ENCODE measurements around the gene TMC7.

Gene TMC7

GRCh38 chr16:18938986-18939385, 44.7 kb upstream of the TMC7 start:
- Histone ChIP-seq H3K4me2 (ENCODE audit: low read depth, low read length, poor library complexity, severe bottlenecking) (no peak overlapping the region), H3K27me3 (ENCODE audit: low read length) (no peaks in the 10 kb centered on the region), H3K9me2 (replicated peaks; ENCODE audit: insufficient read depth, low read length) (no peaks in the 10 kb centered on the region), H3K27ac (ENCODE audit: low read depth, low read length) (no peak overlapping the region), H3K9me3 (ENCODE audit: insufficient read depth, low read length) (no peaks in the 10 kb centered on the region), H3F3A (ENCODE audit: insufficient read depth) (no peaks in the 10 kb centered on the region), H4K20me1 (ENCODE audit: low read depth, low read length) (no peaks in the 10 kb centered on the region), H3K9ac (ENCODE audit: low read length) (no peak overlapping the region), H2AFZ (ENCODE audit: low read depth, low read length, severe bottlenecking) (no peak overlapping the region), H3K4me3 (ENCODE audit: insufficient read depth, low read length, poor library complexity, severe bottlenecking) (no peak overlapping the region), H3K79me2 (ENCODE audit: insufficient read depth, low read length) (no peaks in the 10 kb centered on the region), H3K36me3 (ENCODE audit: low read length) (no peaks in the 10 kb centered on the region)
- TF ChIP-seq, protein P1, sequence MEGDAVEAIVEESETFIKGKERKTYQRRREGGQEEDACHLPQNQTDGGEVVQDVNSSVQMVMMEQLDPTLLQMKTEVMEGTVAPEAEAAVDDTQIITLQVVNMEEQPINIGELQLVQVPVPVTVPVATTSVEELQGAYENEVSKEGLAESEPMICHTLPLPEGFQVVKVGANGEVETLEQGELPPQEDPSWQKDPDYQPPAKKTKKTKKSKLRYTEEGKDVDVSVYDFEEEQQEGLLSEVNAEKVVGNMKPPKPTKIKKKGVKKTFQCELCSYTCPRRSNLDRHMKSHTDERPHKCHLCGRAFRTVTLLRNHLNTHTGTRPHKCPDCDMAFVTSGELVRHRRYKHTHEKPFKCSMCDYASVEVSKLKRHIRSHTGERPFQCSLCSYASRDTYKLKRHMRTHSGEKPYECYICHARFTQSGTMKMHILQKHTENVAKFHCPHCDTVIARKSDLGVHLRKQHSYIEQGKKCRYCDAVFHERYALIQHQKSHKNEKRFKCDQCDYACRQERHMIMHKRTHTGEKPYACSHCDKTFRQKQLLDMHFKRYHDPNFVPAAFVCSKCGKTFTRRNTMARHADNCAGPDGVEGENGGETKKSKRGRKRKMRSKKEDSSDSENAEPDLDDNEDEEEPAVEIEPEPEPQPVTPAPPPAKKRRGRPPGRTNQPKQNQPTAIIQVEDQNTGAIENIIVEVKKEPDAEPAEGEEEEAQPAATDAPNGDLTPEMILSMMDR (IDR thresholded peaks at IDR 0.05; ENCODE audit: insufficient read depth, low read length, poor library complexity, severe bottlenecking), result no peak
- no peak for TF ChIP-seq EZH2phosphoT487 (conservative IDR thresholded peaks at IDR 0.05; ENCODE audit: low read length)

DNA sequence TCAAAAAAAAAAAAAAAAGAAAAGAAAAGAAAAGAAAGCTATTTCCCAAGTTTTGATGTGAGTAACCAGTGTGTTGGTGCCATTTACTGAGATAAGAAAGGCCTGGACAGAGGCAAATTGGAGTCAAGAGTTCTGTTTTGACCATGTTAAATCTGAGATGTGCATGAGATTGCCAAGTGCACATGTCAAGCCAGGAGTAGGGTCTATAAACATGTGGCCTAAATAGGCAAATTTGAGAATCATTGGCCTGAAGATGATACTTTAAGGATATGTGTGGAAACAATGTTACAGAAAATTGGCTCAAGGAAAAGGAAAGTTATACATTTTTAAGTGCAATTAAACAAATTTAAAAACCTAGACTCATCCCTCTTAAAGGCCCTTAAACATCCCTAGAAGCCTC, 42.3 kb upstream of the TMC7 start:
- no peak overlapping the region for H3K4me3 ChIP-seq (ENCODE audit: insufficient read depth, low read length, poor library complexity, severe bottlenecking)
- H3K9ac ChIP-seq (ENCODE audit: low read length), result no peak overlapping the region
- H3K4me2 ChIP-seq (ENCODE audit: low read depth, low read length, poor library complexity, severe bottlenecking), result no peak overlapping the region
- no peak overlapping the region for H2AFZ ChIP-seq (ENCODE audit: low read depth, low read length, severe bottlenecking)
- no peaks in the 10 kb centered on the region for H3K36me3 ChIP-seq (ENCODE audit: low read length)
- no peaks in the 10 kb centered on the region for H3K79me2 ChIP-seq (ENCODE audit: insufficient read depth, low read length)
- no peaks in the 10 kb centered on the region for H3K27me3 ChIP-seq (ENCODE audit: low read length)
- no peak for TF ChIP-seq EZH2phosphoT487 (conservative IDR thresholded peaks at IDR 0.05; ENCODE audit: low read length)
- TF ChIP-seq, protein P1 (IDR thresholded peaks at IDR 0.05; ENCODE audit: insufficient read depth, low read length, poor library complexity, severe bottlenecking), result no peak
- H3K27ac ChIP-seq (ENCODE audit: low read depth, low read length), result no peak overlapping the region
- H3F3A ChIP-seq (ENCODE audit: insufficient read depth), result no peaks in the 10 kb centered on the region
- H3K9me2 ChIP-seq (replicated peaks; ENCODE audit: insufficient read depth, low read length), result no peaks in the 10 kb centered on the region
- no peaks in the 10 kb centered on the region for H3K9me3 ChIP-seq (ENCODE audit: insufficient read depth, low read length)
- no peaks in the 10 kb centered on the region for H4K20me1 ChIP-seq (ENCODE audit: low read depth, low read length)

DNA sequence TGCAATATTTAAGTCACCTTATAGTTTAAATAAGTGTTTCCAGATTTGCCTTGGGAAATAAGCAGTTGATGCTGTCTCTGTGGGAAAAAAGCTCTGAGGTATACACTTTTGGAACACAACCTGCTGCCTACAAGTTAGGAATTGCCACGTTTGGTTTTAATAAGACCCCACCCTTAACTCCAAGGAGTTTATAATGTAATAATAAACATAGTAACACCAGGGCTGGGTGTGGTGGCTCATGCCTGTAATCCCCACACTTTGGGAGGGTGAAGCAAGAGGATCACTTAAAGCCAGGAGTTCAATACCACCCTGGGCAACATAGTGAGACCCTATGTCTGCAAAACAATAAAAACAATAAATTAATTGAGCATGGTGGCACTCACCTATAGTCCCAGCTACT, 41.7 kb upstream of the TMC7 start:
- no peaks in the 10 kb centered on the region for H3K9me2 ChIP-seq (replicated peaks; ENCODE audit: insufficient read depth, low read length)
- TF ChIP-seq EZH2phosphoT487 (conservative IDR thresholded peaks at IDR 0.05; ENCODE audit: low read length), result no peak
- TF ChIP-seq, protein P1 (IDR thresholded peaks at IDR 0.05; ENCODE audit: insufficient read depth, low read length, poor library complexity, severe bottlenecking), result no peak
- no peaks in the 10 kb centered on the region for H3F3A ChIP-seq (ENCODE audit: insufficient read depth)
- H3K36me3 ChIP-seq (ENCODE audit: low read length), result no peaks in the 10 kb centered on the region
- no peaks in the 10 kb centered on the region for H3K9me3 ChIP-seq (ENCODE audit: insufficient read depth, low read length)
- no peak overlapping the region for H3K27ac ChIP-seq (ENCODE audit: low read depth, low read length)
- H3K9ac ChIP-seq (ENCODE audit: low read length), result no peak overlapping the region
- no peak overlapping the region for H2AFZ ChIP-seq (ENCODE audit: low read depth, low read length, severe bottlenecking)
- no peak overlapping the region for H3K4me2 ChIP-seq (ENCODE audit: low read depth, low read length, poor library complexity, severe bottlenecking)
- H3K27me3 ChIP-seq (ENCODE audit: low read length), result no peaks in the 10 kb centered on the region
- no peaks in the 10 kb centered on the region for H4K20me1 ChIP-seq (ENCODE audit: low read depth, low read length)
- H3K79me2 ChIP-seq (ENCODE audit: insufficient read depth, low read length), result no peaks in the 10 kb centered on the region
- H3K4me3 ChIP-seq (ENCODE audit: insufficient read depth, low read length, poor library complexity, severe bottlenecking), result no peak overlapping the region

All from SU-DHL-6 (cell line).